B cell (primary cell): ENCODE measurements around the gene MMP24. TPM values are rescaled to one million over a fixed set of nuclear protein-coding genes. Genes with fewer than 3 reads are reported as not detected.
A peak's percentile ranks its signal among the peaks of the same experiment; 100 is the strongest.

Experiments used
- ATAC-seq: fragments of 200-7000 bp; cut with Tn5 transposase; one replicate; pipeline ENCODE4 v1.10.0; 2021; ENCODE audit warnings: low read depth, mild to moderate bottlenecking, moderate number of reproducible peaks, moderate library complexity
- CTCF ChIA-PET: fragments of 350-600 bp; sonication (Branson Sonifier 250); formaldehyde crosslinking; loops from one replicate; lab custom pipeline; 2021; ENCODE audit warnings: antibody characterized with exemption, inconsistent platforms; lab: Charles Lee
- POLR2A ChIA-PET: fragments of 350-600 bp; sonication (Branson Sonifier 250); formaldehyde crosslinking; loops from one replicate; lab custom pipeline; 2021; ENCODE audit warnings: antibody characterized with exemption; lab: Charles Lee
- DNase-seq: peaks from one replicate; pipeline ENCODE4 v3.0.0; 2013
- H2AFZ ChIP-seq: 2 replicates; pipeline ENCODE4 v1.6.1; 2012; ENCODE audit warnings: mild to moderate bottlenecking, low read depth, low read length; ENCODE audit not compliant: insufficient read depth, poor library complexity, severe bottlenecking
- H3K27ac ChIP-seq, 2 donors: 1 replicate in 1 of 2; 2 replicates in 1 of 2; pipeline ENCODE4 v1.5.1; 2012 to 2013; ENCODE audit warnings: low read length in 2 of 2, mild to moderate bottlenecking in 2 of 2, moderate library complexity in 1 of 2
- H3K27me3 ChIP-seq, 4 experiments: fragments of 200-600 bp in 1 of 4; sonication (generic) in 1 of 4; replicated peaks in 1 of 4; 1 replicate in 2 of 4; 2 replicates in 2 of 4; pipeline versions ENCODE4 v1.6.1 to v1.7.0; 2013 to 2016; ENCODE audit warnings: low read length in 3 of 4, mild to moderate bottlenecking in 2 of 4, mixed read lengths in 1 of 4, moderate library complexity in 1 of 4; ENCODE audit not compliant: insufficient read depth in 4 of 4, control insufficient read depth in 3 of 4; ENCODE audit errors: control extremely low read depth in 1 of 4
- H3K36me3 ChIP-seq, 2 experiments: replicated peaks in 1 of 2; 1 replicate in 1 of 2; 2 replicates in 1 of 2; pipeline versions ENCODE4 v1.6.1 to v1.7.1; 2013; ENCODE audit warnings: low read length in 1 of 2; ENCODE audit not compliant: insufficient read depth in 2 of 2, control insufficient read depth in 1 of 2; ENCODE audit errors: control extremely low read depth in 1 of 2, extremely low read depth in 1 of 2
- H3K4me1 ChIP-seq, 2 donors: fragments of 200-600 bp in 1 of 2; sonication (generic) in 1 of 2; 1 replicate in 1 of 2; 2 replicates in 1 of 2; pipeline versions ENCODE4 v1.5.1 to v1.6.1; 2013 to 2017; ENCODE audit warnings: low read length in 2 of 2; ENCODE audit not compliant: control insufficient read depth in 2 of 2, insufficient read depth in 2 of 2
- H3K4me2 ChIP-seq: replicated peaks from 2 replicates; pipeline ENCODE3; 2012; ENCODE audit warnings: mild to moderate bottlenecking, low read depth, low read length; ENCODE audit not compliant: poor library complexity, severe bottlenecking
- H3K4me3 ChIP-seq, 5 experiments: fragments of 200-600 bp in 1 of 5; sonication (generic) in 1 of 5; 1 replicate in 3 of 5; 2 replicates in 2 of 5; pipeline versions ENCODE4 v1.5.1 to v1.7.0; 2011 to 2016; ENCODE audit warnings: low read length in 4 of 5, mild to moderate bottlenecking in 4 of 5, low read depth in 2 of 5, control low read depth in 1 of 5, moderate library complexity in 1 of 5; ENCODE audit not compliant: insufficient read depth in 1 of 5; ENCODE audit errors: control extremely low read depth in 1 of 5, extremely low read depth in 1 of 5
- H3K79me2 ChIP-seq: fragments of 200-600 bp; sonication (generic); one replicate; pipeline ENCODE4 v1.6.0; 2016; ENCODE audit warnings: low read length; ENCODE audit not compliant: control insufficient read depth, insufficient read depth
- H3K9ac ChIP-seq: fragments of 200-600 bp; sonication (generic); 2 replicates; pipeline ENCODE4 v1.6.1; 2017; ENCODE audit warnings: mild to moderate bottlenecking, low read length, moderate library complexity
- H3K9me3 ChIP-seq, 3 donors: one replicate each; pipeline versions ENCODE4 v1.6.1 to v1.7.1; 2013; ENCODE audit warnings: low read length in 2 of 3; ENCODE audit not compliant: control insufficient read depth in 2 of 3, insufficient read depth in 1 of 3; ENCODE audit errors: control extremely low read depth in 1 of 3
- H4K20me1 ChIP-seq: 2 replicates; pipeline ENCODE4 v1.6.0; 2012; ENCODE audit warnings: mild to moderate bottlenecking, low read length; ENCODE audit not compliant: insufficient read depth, control insufficient read depth, poor library complexity, severe bottlenecking
- H3K27ac Mint-ChIP-seq: one replicate; pipeline ENCODE4 v1.8.0; 2021; ENCODE audit warnings: mixed read lengths
- H3K27me3 Mint-ChIP-seq: one replicate; pipeline ENCODE4 v1.8.0; 2021; ENCODE audit warnings: mixed read lengths
- H3K4me1 Mint-ChIP-seq: one replicate; pipeline ENCODE4 v1.8.0; 2021; ENCODE audit warnings: mixed read lengths
- H3K4me3 Mint-ChIP-seq: one replicate; pipeline ENCODE4 v1.8.0; 2021; ENCODE audit warnings: mixed read lengths
- H3K9me3 Mint-ChIP-seq: one replicate; pipeline ENCODE4 v1.8.0; 2022; ENCODE audit warnings: mixed read lengths; ENCODE audit not compliant: insufficient read depth
- CTCF ChIP-seq: fragments of 200-600 bp; IDR thresholded peaks from one replicate; pipeline ENCODE4 v1.8.0; 2022; ENCODE audit warnings: antibody characterized with exemption, mild to moderate bottlenecking
- EZH2 ChIP-seq: IDR thresholded peaks from 2 replicates; pipeline ENCODE4 v1.6.1; 2012; ENCODE audit warnings: borderline replicate concordance, low read depth, mild to moderate bottlenecking, moderate library complexity, low read length; ENCODE audit not compliant: insufficient read depth, poor library complexity, severe bottlenecking
- WGBS: methylation state at CpG from one replicate; pipeline ENCODE4 v1.1.5; 2013; ENCODE audit warnings: missing lambda C conversion rate; ENCODE audit not compliant: insufficient coverage; 5-methylcytosine and 5-hydroxymethylcytosine counted together
- intact Hi-C: fragments of 100-400 bp; cut with micrococcal nuclease; formaldehyde crosslinking; loops from one replicate; pipeline ENCODE4 v1.10.0; 2022
- polyA plus RNA-seq: library from polyadenylated mRNA; depleted of rRNA; stranded (reverse); fragments of >200 nt; gene quantifications from 2 replicates; pipeline ENCODE4 v1.2.3, GENCODE V29; 2012
- total RNA-seq, 2 donors: library from RNA; stranded (reverse); fragments of 120-200 nt in 1 of 2; gene quantifications; 1 replicate in 1 of 2; 2 replicates in 1 of 2; pipeline versions ENCODE4 v1.2.3 to v1.2.4, GENCODE V29; 2013 to 2022

The MMP24 gene
- total and polyA plus RNA-seq, 2 donors (not counting 1 experiment from before 2014, with no cell fraction given) = not detected

- Mint-ChIP-seq H3K27ac (no peak overlapping the region), H3K4me3 (no peak overlapping the region), H3K4me1 (no peaks in the 10 kb centered on the region), H3K9me3 (no peaks in the 10 kb centered on the region), H3K27me3 (no peaks in the 10 kb centered on the region)
- POLR2A ChIA-PET = no interaction called here
- no peaks in the 10 kb centered on the region for H3K79me2 ChIP-seq
- intact Hi-C loops = no loop called here
- WGBS = no CpG with 5 or more reads among the region's 1 CpG
- H2AFZ ChIP-seq = no peak overlapping the region
- no peak for ATAC-seq
- H3K9ac ChIP-seq = no peak overlapping the region
- no peaks in the 10 kb centered on the region for H4K20me1 ChIP-seq
- H3K9me3 ChIP-seq = no peaks in the 10 kb centered on the region
- DNase-seq = no peak
- H3K4me3 ChIP-seq = no peak overlapping the region
- no peak overlapping the region for H3K4me2 ChIP-seq
- TF ChIP-seq CTCF (no peak), EZH2 (no peak)
- no peaks in the 10 kb centered on the region for H3K4me1 ChIP-seq
- CTCF ChIA-PET = interaction anchor here (1.2 to 5.1 kb wide), 4 partner anchors 9 to 112 kb away, joined by 3 to 95 read pairs (median 20); partner anchors contain the start of genes EDEM2 and TRPC4AP
- no peaks in the 10 kb centered on the region for H3K36me3 ChIP-seq
- H3K27me3 ChIP-seq = no peaks in the 10 kb centered on the region
- no peak overlapping the region for H3K27ac ChIP-seq
These were observed 19.7 kb upstream of the MMP24 start for GRCh38 chr20:35206802-35207201.

DNA sequence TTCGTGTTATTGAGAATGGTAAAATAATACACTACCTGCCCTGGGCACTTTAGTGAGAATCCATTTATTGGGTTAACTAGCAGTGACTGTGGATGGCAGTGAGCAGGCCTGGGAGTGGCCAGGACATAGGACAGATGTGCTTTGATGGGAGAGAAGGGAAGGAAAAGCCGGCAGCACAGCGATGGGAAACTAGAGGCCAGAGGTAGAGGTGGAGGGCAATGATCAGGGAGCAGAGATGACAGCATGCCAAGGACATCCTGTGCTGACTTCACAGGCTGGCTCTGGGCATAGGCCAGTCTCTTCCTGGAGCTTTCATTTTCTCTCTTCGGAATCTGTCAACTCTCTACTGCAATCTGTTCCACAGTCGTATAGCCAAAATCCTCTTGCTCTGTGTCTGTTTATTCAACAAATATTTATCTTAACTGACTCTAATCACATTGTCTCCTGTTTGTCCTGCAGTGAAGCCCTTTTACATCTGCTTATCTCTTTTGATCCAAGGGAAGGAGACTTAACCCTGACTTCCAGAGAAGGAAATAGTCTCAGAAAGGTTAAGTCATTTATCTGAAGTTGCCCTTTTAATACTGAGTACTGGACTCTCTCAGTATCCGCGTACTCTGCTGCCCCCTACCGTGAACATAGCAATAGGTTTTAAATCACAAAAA is 18.4 kb upstream of the MMP24 start:
- no peaks in the 10 kb centered on the region for H3K36me3 ChIP-seq
- POLR2A ChIA-PET = no interaction called here
- no peaks in the 10 kb centered on the region for H4K20me1 ChIP-seq
- 50% methylated on average over 7 of the region's 8 CpGs for WGBS
- H3K4me2 ChIP-seq = no peak overlapping the region
- Mint-ChIP-seq H3K4me3 (no peak overlapping the region), H3K27ac (no peak overlapping the region), H3K4me1 (no peaks in the 10 kb centered on the region), H3K9me3 (no peaks in the 10 kb centered on the region), H3K27me3 (no peaks in the 10 kb centered on the region)
- CTCF ChIA-PET = interaction anchor here (0.6 to 5.1 kb wide), 14 partner anchors 9 to 1034 kb away, joined by 3 to 95 read pairs (median 6); partner anchors contain the start of genes EDEM2, NCOA6 and TRPC4AP
- no peak overlapping the region for H2AFZ ChIP-seq
- TF ChIP-seq CTCF (peak; percentile 87), EZH2 (no peak)
- DNase-seq (peak; percentile 81), ATAC-seq (peak; percentile 84)
- H3K27ac ChIP-seq = no peak overlapping the region
- intact Hi-C loops = loop anchor here (1.0 kb wide), 2 partner anchors 63 to 116 kb away; partner anchors contain the start of gene TRPC4AP
- H3K4me3 ChIP-seq = no peak overlapping the region
- no peaks in the 10 kb centered on the region for H3K4me1 ChIP-seq
- H3K9me3 ChIP-seq = no peaks in the 10 kb centered on the region
- no peaks in the 10 kb centered on the region for H3K27me3 ChIP-seq
- no peak overlapping the region for H3K9ac ChIP-seq
- H3K79me2 ChIP-seq = no peaks in the 10 kb centered on the region
